GM20000 (cell line): Measurements from ENCODE around the gene FAM83F.
A peak's percentile ranks its signal among the peaks of the same experiment; 100 is the strongest.
"Not testable (repeated sequence)": the region's sequence is repeated elsewhere in the genome, so short reads cannot be mapped to it uniquely, and the experiment has no call there.

Experiments used
- DNase-seq: peaks from one replicate; pipeline ENCODE4 v3.0.0; 2012; ENCODE audit warnings: low spot score
- TF ChIP-seq, protein P1 (sequence below): IDR thresholded peaks from 2 replicates; pipeline ENCODE4 v1.5.1; 2012; ENCODE audit warnings: mild to moderate bottlenecking, control low read depth; ENCODE audit errors: extremely low read depth, missing control alignments

The FAM83F gene

DNA sequence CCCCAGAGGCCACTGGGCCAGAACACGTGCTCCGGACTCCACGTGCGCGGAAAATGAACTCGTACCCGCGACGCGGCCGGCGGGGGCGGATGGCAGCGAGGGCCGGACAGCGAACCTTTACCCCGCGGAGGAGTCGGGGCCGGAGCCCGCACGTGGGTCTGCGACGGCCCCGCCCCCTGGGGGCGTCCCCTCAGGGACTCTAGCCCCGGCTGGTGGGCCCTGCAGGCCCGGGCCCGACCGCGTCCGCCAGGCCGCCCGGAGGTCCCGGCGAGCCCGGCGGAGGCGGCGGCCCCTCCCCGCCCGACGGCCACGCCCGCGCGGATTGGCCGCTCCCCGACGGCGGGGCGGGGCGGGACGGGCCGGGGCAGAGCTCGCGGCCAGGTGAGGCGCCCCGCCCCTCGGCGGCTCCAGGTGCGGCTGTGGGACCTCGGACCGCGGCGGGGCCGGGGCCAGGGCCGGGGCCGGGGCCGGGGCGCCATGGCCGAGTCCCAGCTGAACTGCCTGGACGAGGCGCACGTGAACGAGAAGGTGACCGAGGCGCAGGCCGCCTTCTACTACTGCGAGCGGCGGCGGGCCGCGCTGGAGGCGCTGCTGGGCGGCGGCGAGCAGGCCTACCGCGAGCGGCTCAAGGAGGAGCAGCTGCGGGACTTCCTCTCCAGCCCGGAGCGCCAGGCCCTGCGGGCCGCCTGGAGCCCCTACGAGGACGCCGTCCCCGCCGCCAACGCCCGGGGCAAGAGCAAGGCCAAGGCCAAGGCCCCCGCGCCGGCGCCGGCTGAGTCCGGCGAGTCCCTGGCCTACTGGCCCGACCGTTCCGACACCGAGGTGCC, at the start of gene FAM83F:
Gene FAM83F, plus strand, starts transcription at position 389 of the 827 bp plus-strand sequence. Its CDS starts 89 bp downstream, at position 478.
- peak; percentile 72 for DNase-seq
- TF ChIP-seq, protein P1, sequence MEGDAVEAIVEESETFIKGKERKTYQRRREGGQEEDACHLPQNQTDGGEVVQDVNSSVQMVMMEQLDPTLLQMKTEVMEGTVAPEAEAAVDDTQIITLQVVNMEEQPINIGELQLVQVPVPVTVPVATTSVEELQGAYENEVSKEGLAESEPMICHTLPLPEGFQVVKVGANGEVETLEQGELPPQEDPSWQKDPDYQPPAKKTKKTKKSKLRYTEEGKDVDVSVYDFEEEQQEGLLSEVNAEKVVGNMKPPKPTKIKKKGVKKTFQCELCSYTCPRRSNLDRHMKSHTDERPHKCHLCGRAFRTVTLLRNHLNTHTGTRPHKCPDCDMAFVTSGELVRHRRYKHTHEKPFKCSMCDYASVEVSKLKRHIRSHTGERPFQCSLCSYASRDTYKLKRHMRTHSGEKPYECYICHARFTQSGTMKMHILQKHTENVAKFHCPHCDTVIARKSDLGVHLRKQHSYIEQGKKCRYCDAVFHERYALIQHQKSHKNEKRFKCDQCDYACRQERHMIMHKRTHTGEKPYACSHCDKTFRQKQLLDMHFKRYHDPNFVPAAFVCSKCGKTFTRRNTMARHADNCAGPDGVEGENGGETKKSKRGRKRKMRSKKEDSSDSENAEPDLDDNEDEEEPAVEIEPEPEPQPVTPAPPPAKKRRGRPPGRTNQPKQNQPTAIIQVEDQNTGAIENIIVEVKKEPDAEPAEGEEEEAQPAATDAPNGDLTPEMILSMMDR: no peak

DNA sequence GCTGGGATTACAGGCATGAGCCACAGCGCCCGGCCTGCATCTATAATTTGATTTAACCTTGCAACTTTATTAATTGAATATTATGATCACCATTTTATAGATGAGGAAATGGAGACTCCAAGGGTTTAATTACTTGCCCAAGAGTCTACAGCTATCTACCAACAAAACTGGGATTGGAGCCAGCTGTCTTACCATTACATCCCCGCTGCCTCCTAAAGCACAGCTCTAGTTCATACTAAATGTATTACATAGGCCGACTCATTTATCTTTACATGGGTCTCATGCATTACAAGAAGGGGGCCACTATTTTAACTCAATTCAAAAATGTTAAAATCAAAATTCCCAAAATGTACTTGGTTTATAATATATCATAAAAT, 48.6 kb upstream of the FAM83F start:
- DNase-seq: no peak
- TF ChIP-seq, protein P1: no peak

DNA sequence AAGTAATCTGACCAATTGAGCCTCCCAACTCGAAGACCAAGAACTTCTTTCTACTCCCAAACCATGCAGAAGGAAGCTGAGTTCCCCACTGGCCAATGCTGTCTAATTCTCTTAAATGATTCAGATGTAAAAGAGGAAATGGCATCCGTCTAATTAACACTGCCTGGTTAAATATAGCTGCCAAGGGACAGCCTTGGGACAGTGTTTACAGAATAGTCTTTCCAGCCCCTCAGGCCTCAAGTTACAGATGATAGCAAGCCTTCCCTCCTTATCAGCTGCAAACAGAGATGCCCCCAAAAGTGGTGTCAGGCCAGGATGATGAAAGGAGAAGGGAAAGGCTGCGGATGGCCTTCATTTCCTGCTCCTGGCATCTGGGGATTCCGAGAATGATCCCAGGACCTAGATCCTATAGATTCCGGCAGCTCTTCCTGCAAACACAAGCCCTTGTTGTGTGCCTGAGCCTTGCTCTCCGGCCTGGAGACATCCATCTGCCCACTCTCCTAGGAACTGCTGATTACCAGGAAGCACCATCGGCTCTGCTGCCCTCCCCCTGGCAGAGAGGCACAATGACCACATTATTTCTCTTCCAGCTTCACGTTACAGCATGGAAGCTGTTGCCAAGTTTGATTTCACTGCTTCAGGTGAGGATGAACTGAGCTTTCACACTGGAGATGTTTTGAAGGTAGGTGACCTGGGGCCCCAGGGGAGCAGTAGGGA, 48.1 kb upstream of the FAM83F start:
- TF ChIP-seq, protein P1: no peak
- DNase-seq: no peak

DNA sequence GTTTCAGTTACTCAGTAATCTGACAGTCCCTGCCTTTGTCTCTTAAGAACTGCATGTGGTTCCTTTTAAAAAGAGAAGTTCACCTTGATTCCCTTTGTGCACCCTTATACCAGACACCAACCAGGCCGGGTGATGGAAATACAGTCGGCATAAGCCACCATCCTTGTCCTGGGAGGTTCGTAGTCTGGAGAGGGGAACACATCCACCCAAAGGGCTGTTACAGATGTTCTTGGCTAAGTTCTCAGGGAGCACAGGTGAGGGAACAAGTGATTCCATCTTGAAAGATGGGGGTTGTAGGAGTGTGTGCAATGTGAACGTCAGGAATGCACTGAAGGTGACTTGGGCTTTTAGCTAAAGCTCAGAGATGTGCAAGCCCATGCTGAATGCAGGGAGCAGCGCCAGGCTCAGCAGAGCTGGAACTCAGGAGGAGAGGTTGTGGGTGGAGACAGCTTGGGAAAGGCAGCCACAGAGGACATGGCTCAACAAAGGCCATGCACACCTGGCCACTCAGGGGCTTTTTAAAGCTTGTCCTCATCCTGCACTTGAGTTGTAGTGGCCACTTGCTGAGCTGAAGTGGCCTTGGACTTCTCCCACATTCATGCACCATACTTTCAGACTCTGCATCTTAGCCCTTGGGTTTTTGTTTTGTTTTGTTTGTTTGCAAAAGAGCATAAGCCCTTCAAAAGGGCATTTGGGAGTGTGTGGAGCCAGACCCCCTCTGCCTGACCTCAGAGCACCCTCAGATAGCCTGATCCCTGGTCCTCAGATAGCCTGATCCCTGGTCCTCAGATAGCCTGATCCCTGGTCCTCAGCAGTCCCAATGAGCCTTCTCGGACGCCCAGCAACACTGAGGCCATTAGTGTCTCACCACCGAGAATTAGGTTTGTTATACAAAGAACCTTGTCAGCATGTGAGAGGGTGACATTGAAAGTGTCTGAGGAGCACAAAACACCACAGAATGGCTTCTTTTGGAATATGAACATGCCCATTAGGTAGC, 47.2 kb upstream of the FAM83F start:
- TF ChIP-seq, protein P1: no peak
- DNase-seq: no peak

DNA sequence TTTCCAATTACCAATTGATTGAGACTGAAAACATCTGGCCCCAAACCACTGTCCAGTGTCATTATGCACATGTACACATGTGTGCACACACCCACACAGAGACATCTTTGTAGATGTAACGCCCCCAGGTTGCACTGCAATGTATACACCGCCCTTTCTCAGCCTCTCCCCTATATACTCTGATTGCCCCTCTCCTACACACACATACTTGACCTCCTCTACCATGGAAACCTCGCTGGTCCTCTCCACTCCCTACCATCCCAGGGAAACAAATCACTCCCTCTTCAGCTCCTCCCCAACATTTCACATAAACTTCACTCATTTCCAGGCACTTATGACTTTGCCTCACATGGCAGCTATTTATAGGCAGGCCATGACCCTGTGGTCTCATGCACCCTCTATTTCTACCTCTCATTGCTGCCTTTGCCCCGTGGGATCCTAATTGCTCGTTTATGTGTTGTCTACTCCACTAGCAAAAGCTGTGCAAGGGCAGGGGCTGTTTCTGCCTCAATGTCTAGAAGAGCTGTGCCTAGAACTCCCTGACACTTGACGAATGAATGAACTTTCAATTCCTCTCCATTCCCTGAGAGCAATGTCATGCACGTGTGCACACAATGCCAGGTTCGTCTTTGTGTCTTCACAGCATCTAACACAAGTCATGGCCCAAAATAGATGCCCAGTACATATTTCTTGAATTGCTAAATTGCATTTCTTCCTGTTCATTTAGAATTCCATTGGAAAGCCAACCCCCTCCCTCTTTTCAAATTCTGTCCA, 44.6 kb upstream of the FAM83F start:
- TF ChIP-seq, protein P1: no peak
- no peak for DNase-seq

DNA sequence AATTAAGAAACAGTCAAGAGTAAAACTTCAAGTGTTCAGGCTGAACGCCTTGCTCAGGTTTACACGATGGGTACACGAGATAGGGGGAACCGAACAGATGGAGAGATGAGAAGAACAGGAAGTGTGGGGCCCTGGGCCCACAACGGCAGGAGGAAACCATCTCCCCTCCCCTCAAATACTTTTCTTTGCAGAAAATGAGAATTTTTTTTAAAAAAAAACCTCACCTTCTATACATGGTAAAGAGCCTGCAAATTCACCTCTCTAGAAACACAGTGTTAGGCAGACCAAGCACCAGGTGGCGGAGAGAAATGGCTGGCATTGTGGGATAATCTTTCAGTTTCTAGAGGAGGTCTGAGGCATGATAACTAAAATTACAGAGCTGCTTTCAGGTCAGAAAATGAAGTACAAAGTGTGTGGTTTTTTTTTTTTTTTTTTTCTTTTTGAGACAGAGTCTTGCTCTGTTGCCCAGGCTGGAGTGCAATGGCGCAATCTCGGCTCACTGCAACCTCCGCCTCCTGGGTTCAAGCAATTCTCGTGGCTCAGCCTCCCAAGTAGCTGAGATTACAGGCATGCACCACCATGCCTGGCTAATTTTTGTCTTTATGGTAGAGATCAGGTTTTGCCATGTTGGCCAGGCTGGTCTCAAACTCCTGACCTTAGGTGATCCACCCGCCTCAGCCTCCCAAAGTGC, 43.0 kb upstream of the FAM83F start:
- not testable (repeated sequence) for DNase-seq
